ENCODE data around the gene YIPF5. TPM values are rescaled to one million over a fixed set of nuclear protein-coding genes. Genes with fewer than 3 reads are reported as not detected.

Gene YIPF5
- total RNA-seq, 1 experiment from 2014 or later = 50.9 TPM

GRCh38 chr5:144143625-144144024, 26.8 kb downstream of the YIPF5 start:
- no peak overlapping the region for H3K4me3 ChIP-seq (ENCODE audit: low read depth, low read length, poor library complexity, severe bottlenecking)
- no peaks in the 10 kb centered on the region for H3K4me1 ChIP-seq (ENCODE audit: insufficient read depth, low read length, poor library complexity, severe bottlenecking)
- H3K9me3 ChIP-seq (ENCODE audit: low read depth, low read length, poor library complexity, severe bottlenecking) = no peaks in the 10 kb centered on the region
- no peaks in the 10 kb centered on the region for H3K36me3 ChIP-seq (ENCODE audit: insufficient read depth, low read length, poor library complexity, severe bottlenecking)
- no peak for DNase-seq (ENCODE audit: low spot score)
- CTCF ChIA-PET = no interaction called here
- POLR2A ChIA-PET (ENCODE audit: low non-redundant PET) = no interaction called here
- no peak for TF ChIP-seq EZH2 (IDR thresholded peaks at IDR 0.05; ENCODE audit: borderline replicate concordance, low read depth, low read length, poor library complexity, severe bottlenecking)
- TF ChIP-seq, protein P1, sequence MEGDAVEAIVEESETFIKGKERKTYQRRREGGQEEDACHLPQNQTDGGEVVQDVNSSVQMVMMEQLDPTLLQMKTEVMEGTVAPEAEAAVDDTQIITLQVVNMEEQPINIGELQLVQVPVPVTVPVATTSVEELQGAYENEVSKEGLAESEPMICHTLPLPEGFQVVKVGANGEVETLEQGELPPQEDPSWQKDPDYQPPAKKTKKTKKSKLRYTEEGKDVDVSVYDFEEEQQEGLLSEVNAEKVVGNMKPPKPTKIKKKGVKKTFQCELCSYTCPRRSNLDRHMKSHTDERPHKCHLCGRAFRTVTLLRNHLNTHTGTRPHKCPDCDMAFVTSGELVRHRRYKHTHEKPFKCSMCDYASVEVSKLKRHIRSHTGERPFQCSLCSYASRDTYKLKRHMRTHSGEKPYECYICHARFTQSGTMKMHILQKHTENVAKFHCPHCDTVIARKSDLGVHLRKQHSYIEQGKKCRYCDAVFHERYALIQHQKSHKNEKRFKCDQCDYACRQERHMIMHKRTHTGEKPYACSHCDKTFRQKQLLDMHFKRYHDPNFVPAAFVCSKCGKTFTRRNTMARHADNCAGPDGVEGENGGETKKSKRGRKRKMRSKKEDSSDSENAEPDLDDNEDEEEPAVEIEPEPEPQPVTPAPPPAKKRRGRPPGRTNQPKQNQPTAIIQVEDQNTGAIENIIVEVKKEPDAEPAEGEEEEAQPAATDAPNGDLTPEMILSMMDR (conservative IDR thresholded peaks at IDR 0.05; ENCODE audit: low read depth, low read length) = no peak
- intact Hi-C loops (cut with micrococcal nuclease; ENCODE audit: unreplicated experiment) = no loop called here
- no peaks in the 10 kb centered on the region for H3K27me3 ChIP-seq (replicated peaks; ENCODE audit: insufficient read depth, low read depth, low read length, poor library complexity)
- BruUV-seq (replicated peaks) = no TSS peak
- no peak overlapping the region for H3K27ac ChIP-seq (ENCODE audit: low read depth, low read length, poor library complexity, severe bottlenecking)

GRCh38 chr5:144142824-144143162, 27.7 kb downstream of the YIPF5 start:
- TF ChIP-seq, protein P1 (conservative IDR thresholded peaks at IDR 0.05; ENCODE audit: low read depth, low read length) = no peak
- TF ChIP-seq EZH2 (IDR thresholded peaks at IDR 0.05; ENCODE audit: borderline replicate concordance, low read depth, low read length, poor library complexity, severe bottlenecking) = no peak
- no peaks in the 10 kb centered on the region for H3K4me1 ChIP-seq (ENCODE audit: insufficient read depth, low read length, poor library complexity, severe bottlenecking)
- no peaks in the 10 kb centered on the region for H3K27me3 ChIP-seq (replicated peaks; ENCODE audit: insufficient read depth, low read depth, low read length, poor library complexity)
- DNase-seq (ENCODE audit: low spot score) = no peak
- BruUV-seq (replicated peaks) = no TSS peak
- H3K27ac ChIP-seq (ENCODE audit: low read depth, low read length, poor library complexity, severe bottlenecking) = no peak overlapping the region
- POLR2A ChIA-PET (ENCODE audit: low non-redundant PET) = no interaction called here
- CTCF ChIA-PET = interaction anchor here (0.6 to 0.8 kb wide), 2 partner anchors 175 to 1255 kb away, joined by 3 to 4 read pairs; no protein-coding TSS in a partner anchor
- no peaks in the 10 kb centered on the region for H3K36me3 ChIP-seq (ENCODE audit: insufficient read depth, low read length, poor library complexity, severe bottlenecking)
- H3K4me3 ChIP-seq (ENCODE audit: low read depth, low read length, poor library complexity, severe bottlenecking) = no peak overlapping the region
- no peaks in the 10 kb centered on the region for H3K9me3 ChIP-seq (ENCODE audit: low read depth, low read length, poor library complexity, severe bottlenecking)
- intact Hi-C loops (cut with micrococcal nuclease; ENCODE audit: unreplicated experiment) = no loop called here

DNA sequence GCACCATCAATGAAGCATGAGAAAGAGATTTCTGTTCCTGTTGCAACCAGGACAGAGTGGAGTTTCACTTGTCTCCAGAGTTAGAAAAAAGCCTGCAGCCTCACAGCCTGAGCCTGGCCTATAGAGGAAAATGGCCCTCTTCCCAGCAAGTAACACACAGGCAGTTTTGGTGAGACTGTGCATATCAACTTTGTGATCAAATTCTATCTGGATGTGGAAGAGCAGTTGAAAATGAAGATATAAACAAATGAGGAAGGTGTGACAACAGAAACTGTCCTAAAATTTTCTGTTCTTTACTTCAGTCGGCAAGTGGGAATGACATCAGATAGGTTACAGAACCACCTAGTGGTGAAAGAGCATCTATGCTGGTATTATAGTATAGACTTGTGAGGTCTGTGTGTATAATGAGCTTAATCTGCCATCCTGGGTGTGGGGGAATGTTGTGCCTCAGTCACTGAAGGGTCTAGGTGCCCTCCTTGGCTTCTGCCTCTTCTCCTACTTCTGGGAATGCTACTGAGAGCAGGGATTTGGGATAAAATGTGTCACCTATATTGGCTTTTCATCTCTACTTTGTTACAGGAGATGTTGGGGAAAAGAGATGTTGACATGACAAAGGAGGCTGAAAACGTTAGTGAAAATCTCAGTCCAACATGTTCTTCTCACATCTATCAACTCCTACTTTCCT, 28.2 kb downstream of the YIPF5 start:
- CTCF ChIA-PET = interaction anchor here (0.6 to 0.8 kb wide), 3 partner anchors 174 to 1254 kb away, joined by 3 to 4 read pairs (median 3); no protein-coding TSS in a partner anchor
- no TSS peak for BruUV-seq (replicated peaks)
- intact Hi-C loops (cut with micrococcal nuclease; ENCODE audit: unreplicated experiment) = no loop called here
- H3K4me1 ChIP-seq (ENCODE audit: insufficient read depth, low read length, poor library complexity, severe bottlenecking) = no peaks in the 10 kb centered on the region
- no peaks in the 10 kb centered on the region for H3K9me3 ChIP-seq (ENCODE audit: low read depth, low read length, poor library complexity, severe bottlenecking)
- H3K36me3 ChIP-seq (ENCODE audit: insufficient read depth, low read length, poor library complexity, severe bottlenecking) = no peaks in the 10 kb centered on the region
- POLR2A ChIA-PET (ENCODE audit: low non-redundant PET) = no interaction called here
- no peaks in the 10 kb centered on the region for H3K27me3 ChIP-seq (replicated peaks; ENCODE audit: insufficient read depth, low read depth, low read length, poor library complexity)
- TF ChIP-seq EZH2 (IDR thresholded peaks at IDR 0.05; ENCODE audit: borderline replicate concordance, low read depth, low read length, poor library complexity, severe bottlenecking) = no peak
- TF ChIP-seq, protein P1 (conservative IDR thresholded peaks at IDR 0.05; ENCODE audit: low read depth, low read length) = peak; percentile 75
- no peak overlapping the region for H3K4me3 ChIP-seq (ENCODE audit: low read depth, low read length, poor library complexity, severe bottlenecking)
- no peak overlapping the region for H3K27ac ChIP-seq (ENCODE audit: low read depth, low read length, poor library complexity, severe bottlenecking)
- peak; percentile 62 for DNase-seq (ENCODE audit: low spot score)

Data from A673 (cell line).